Pulmonary artery endothelial cell (primary cell): ENCODE data around the gene ZXDA. TPM values are rescaled to one million over a fixed set of nuclear protein-coding genes. Genes with fewer than 3 reads are reported as not detected.

ENCODE experiments used
- total RNA-seq: library from RNA; depleted of rRNA; stranded (reverse); fragments of >200 nt; gene quantifications from 2 replicates; pipeline ENCODE4 v1.2.3, GENCODE V29; 2014

The ZXDA gene
- total RNA-seq, 1 donor from 2014 or later, result 8.5 TPM

Other genes starting within 250 kb of the ZXDA start
- 0.07 TPM in 1 of 2 replicates, not detected in the other for gene NLRP2B, start 230.2 kb downstream of the ZXDA start, total RNA-seq